ENCODE results near the gene SLC35B4. TPM values are rescaled to one million over a fixed set of nuclear protein-coding genes. Genes with fewer than 3 reads are reported as not detected.

SLC35B4 gene
- total RNA-seq (1 to 10 TPM; 6.1 to 9.4 (median 7.6) TPM), polyA plus RNA-seq (1 to 10 TPM; 2.4 to 3.8 (median 2.8) TPM)

- H3K27me3 ChIP-seq = no peaks in the 10 kb centered on the region
- intact Hi-C loops (cut with DNase I) = loop anchor here (5.0 to 10.0 kb wide), 3 partner anchors 189 to 1234 kb away; partner anchors contain the start of genes CHCHD3, EXOC4 and LRGUK
- peak within 1 kb of the TSS; percentile 93 to 97 (median 95) for H3K4me3 ChIP-seq
- no peaks in the 10 kb centered on the region for H3K9me3 ChIP-seq
- peak within 1 kb of the TSS; percentile 84 to 90 (median 90) for H3K27ac ChIP-seq
- peaks cover 0 to 13% (median 8%) of the 10 kb centered on the region in 4 donors for H3K4me1 ChIP-seq
- no peaks in the 10 kb centered on the region for H3K36me3 ChIP-seq
- DNase-seq = peak; percentile 98
- 0% methylated on average over 69 of the region's 69 CpGs for WGBS, 2 donors
- TF ChIP-seq POLR2A (IDR thresholded peaks at IDR 0.05) = peak in 1 of 2 donors; percentile 15
- TF ChIP-seq POLR2AphosphoS5 (IDR thresholded peaks at IDR 0.05) = peak in 3 of 4 donors; percentile 48 to 83 (median 48)
- no peak for TF ChIP-seq EP300 (IDR thresholded peaks at IDR 0.05)
- TF ChIP-seq CTCF (IDR thresholded peaks at IDR 0.05) = peak in 2 of 4 experiments; percentile 5 to 16
Observed at GRCh38 chr7:134316539-134317344, at the start of gene SLC35B4. Gene SLC35B4 (minus strand): TSS chr7:134316930. CDS start chr7:134316751, 179 bp downstream.

- no peak overlapping the region for H3K27ac ChIP-seq
- H3K27me3 ChIP-seq = no peaks in the 10 kb centered on the region
- DNase-seq = no peak
- H3K4me3 ChIP-seq = no peak overlapping the region
- no peaks in the 10 kb centered on the region for H3K36me3 ChIP-seq
- 97% methylated on average over 1 of the region's 1 CpG for WGBS, 2 donors
- no peaks in the 10 kb centered on the region for H3K4me1 ChIP-seq
- H3K9me3 ChIP-seq = no peaks in the 10 kb centered on the region
- no peak for TF ChIP-seq POLR2AphosphoS5 (IDR thresholded peaks at IDR 0.05)
- TF ChIP-seq POLR2A (IDR thresholded peaks at IDR 0.05) = no peak
- TF ChIP-seq EP300 (IDR thresholded peaks at IDR 0.05) = no peak
- no peak for TF ChIP-seq CTCF (IDR thresholded peaks at IDR 0.05)
- intact Hi-C loops (cut with DNase I) = no loop called here
Observed at GRCh38 chr7:134366481-134366880, 49.8 kb upstream of the SLC35B4 start.

- no peaks in the 10 kb centered on the region for H3K4me1 ChIP-seq
- no peak for DNase-seq
- no peaks in the 10 kb centered on the region for H3K36me3 ChIP-seq
- intact Hi-C loops (cut with DNase I) = no loop called here
- no peaks in the 10 kb centered on the region for H3K27me3 ChIP-seq
- H3K27ac ChIP-seq = no peak overlapping the region
- 70 to 80% methylated on average over 6 of the region's 6 CpGs for WGBS, 2 donors
- TF ChIP-seq POLR2A (IDR thresholded peaks at IDR 0.05) (no peak), EP300 (IDR thresholded peaks at IDR 0.05) (no peak), CTCF (IDR thresholded peaks at IDR 0.05) (no peak), POLR2AphosphoS5 (IDR thresholded peaks at IDR 0.05) (no peak)
- H3K9me3 ChIP-seq = no peaks in the 10 kb centered on the region
- H3K4me3 ChIP-seq = no peak overlapping the region
Observed at GRCh38 chr7:134365341-134366054, 48.8 kb upstream of the SLC35B4 start.

- intact Hi-C loops (cut with DNase I) = no loop called here
- Histone ChIP-seq H3K4me3 (no peak overlapping the region), H3K27ac (no peak overlapping the region), H3K36me3 (no peaks in the 10 kb centered on the region), H3K27me3 (no peaks in the 10 kb centered on the region), H3K4me1 (no peaks in the 10 kb centered on the region), H3K9me3 (no peaks in the 10 kb centered on the region)
- TF ChIP-seq POLR2A (IDR thresholded peaks at IDR 0.05) (no peak), EP300 (IDR thresholded peaks at IDR 0.05) (no peak), POLR2AphosphoS5 (IDR thresholded peaks at IDR 0.05) (no peak), CTCF (IDR thresholded peaks at IDR 0.05) (no peak)
- DNase-seq = no peak
Observed at GRCh38 chr7:134364619-134365037, 47.9 kb upstream of the SLC35B4 start.

Data from sigmoid colon (tissue), 7 donors.